GM23338 (cell line): Measurements from ENCODE around the gene TNRC18. TPM values are rescaled to one million over a fixed set of nuclear protein-coding genes. Genes with fewer than 3 reads are reported as not detected.

ENCODE experiments used
- ATAC-seq: fragments of 200-7000 bp; cut with Tn5 transposase; 3 replicates; pipeline ENCODE4 v1.9.1; 2020
- DNase-seq: peaks from one replicate; pipeline ENCODE4 v3.0.0-alpha.2; 2015; ENCODE audit warnings: low spot score
- H2AFZ ChIP-seq: fragments of 200-600 bp; sonication (generic); 2 replicates; pipeline ENCODE4 v1.8.0; 2016; ENCODE audit warnings: antibody characterized with exemption, mild to moderate bottlenecking, moderate library complexity
- H3F3A ChIP-seq: fragments of 200-600 bp; sonication (generic); replicated peaks from 2 replicates; pipeline ENCODE4 v1.8.0; 2017; ENCODE audit warnings: antibody characterized with exemption, mixed run types, low read depth
- H3K27ac ChIP-seq: fragments of 200-600 bp; sonication (generic); 2 replicates; pipeline ENCODE4 v1.6.1; 2016; ENCODE audit warnings: low read depth
- H3K27me3 ChIP-seq: fragments of 200-600 bp; sonication (generic); 2 replicates; pipeline ENCODE4 v1.8.0; 2016; ENCODE audit warnings: mild to moderate bottlenecking, mixed run types, moderate library complexity; ENCODE audit not compliant: insufficient read depth
- H3K36me3 ChIP-seq: fragments of 200-600 bp; sonication (generic); 2 replicates; pipeline ENCODE4 v1.8.0; 2016; ENCODE audit warnings: mild to moderate bottlenecking; ENCODE audit not compliant: insufficient read depth
- H3K4me1 ChIP-seq: fragments of 200-600 bp; sonication (generic); 2 replicates; pipeline ENCODE4 v1.8.0; 2016; ENCODE audit warnings: mild to moderate bottlenecking, moderate library complexity; ENCODE audit not compliant: insufficient read depth
- H3K4me2 ChIP-seq: fragments of 200-600 bp; sonication (generic); 2 replicates; pipeline ENCODE4 v1.7.1; 2017; ENCODE audit warnings: mixed run types
- H3K4me3 ChIP-seq: fragments of 200-600 bp; sonication (generic); 2 replicates; pipeline ENCODE4 v1.6.1; 2016; ENCODE audit warnings: mixed run types
- H3K79me2 ChIP-seq: fragments of 200-600 bp; sonication (generic); replicated peaks from 2 replicates; pipeline ENCODE4 v1.8.0; 2017; ENCODE audit warnings: mild to moderate bottlenecking; ENCODE audit not compliant: insufficient read depth
- H3K9me2 ChIP-seq: fragments of 200-600 bp; sonication (generic); 2 replicates; pipeline ENCODE4 v1.8.0; 2017; ENCODE audit not compliant: insufficient read depth
- H4K20me1 ChIP-seq: fragments of 200-600 bp; sonication (generic); replicated peaks from 2 replicates; pipeline ENCODE4 v1.8.0; 2017; ENCODE audit warnings: mild to moderate bottlenecking; ENCODE audit not compliant: insufficient read depth
- H3K27ac Mint-ChIP-seq: 2 replicates; pipeline ENCODE4 v1.8.0; 2020; ENCODE audit warnings: inconsistent platforms, mild to moderate bottlenecking, moderate library complexity, mixed read lengths
- H3K27me3 Mint-ChIP-seq: 3 replicates; pipeline ENCODE4 v1.8.0; 2022; ENCODE audit warnings: low read depth, mild to moderate bottlenecking, moderate library complexity, mixed read lengths, inconsistent platforms; ENCODE audit not compliant: insufficient read depth, poor library complexity
- H3K36me3 Mint-ChIP-seq: 3 replicates; pipeline ENCODE4 v1.8.0; 2021; ENCODE audit warnings: low read depth, mild to moderate bottlenecking, inconsistent platforms, moderate library complexity, mixed read lengths
- H3K4me1 Mint-ChIP-seq: 3 replicates; pipeline ENCODE4 v1.8.0; 2020; ENCODE audit warnings: mild to moderate bottlenecking, inconsistent platforms, mixed read lengths
- H3K4me3 Mint-ChIP-seq: 3 replicates; pipeline ENCODE4 v1.8.0; 2021; ENCODE audit warnings: moderate library complexity, mild to moderate bottlenecking, inconsistent platforms, mixed read lengths
- H3K9me3 Mint-ChIP-seq: 3 replicates; pipeline ENCODE4 v1.8.0; 2020; ENCODE audit warnings: moderate library complexity, mild to moderate bottlenecking, inconsistent platforms, mixed read lengths
- CREB1 ChIP-seq: fragments of 250-450 bp; sonication (Bioruptor Pico); IDR thresholded peaks from 2 replicates; pipeline ENCODE4 v1.5.0; 2020; ENCODE audit warnings: low read depth, mild to moderate bottlenecking, moderate library complexity
- CTCF ChIP-seq, 2 experiments: fragments of 200-600 bp in 1 of 2; sonication (generic) in 1 of 2; conservative IDR thresholded peaks; 2 replicates each; pipeline versions ENCODE4 v1.5.1 to v1.6.1; 2016 to 2017; ENCODE audit warnings: antibody characterized with exemption in 2 of 2, low read depth in 2 of 2, mild to moderate bottlenecking in 2 of 2, moderate library complexity in 1 of 2
- EZH2 ChIP-seq: fragments of 200-600 bp; sonication (generic); IDR thresholded peaks from one replicate; pipeline ENCODE4 v1.8.0; 2017; ENCODE audit warnings: antibody characterized with exemption, mild to moderate bottlenecking, low read depth; ENCODE audit not compliant: unreplicated experiment
- EZH2phosphoT487 ChIP-seq: fragments of 200-600 bp; sonication (generic); IDR thresholded peaks from one replicate; pipeline ENCODE4 v1.8.1; 2018; ENCODE audit warnings: antibody characterized with exemption; ENCODE audit not compliant: unreplicated experiment
- JUNB ChIP-seq: IDR thresholded peaks from one replicate; pipeline ENCODE4 v1.6.1; 2016; ENCODE audit warnings: antibody characterized with exemption; ENCODE audit not compliant: unreplicated experiment
- NANOG ChIP-seq: IDR thresholded peaks from 2 replicates; pipeline ENCODE4 v1.6.1; 2016; ENCODE audit warnings: antibody characterized with exemption, borderline replicate concordance
- POLR2AphosphoS5 ChIP-seq: IDR thresholded peaks from 2 replicates; pipeline ENCODE4 v1.6.1; 2016; ENCODE audit warnings: antibody characterized with exemption, low read depth
- STAT1 ChIP-seq: IDR thresholded peaks from one replicate; pipeline ENCODE4 v1.6.1; 2016; ENCODE audit warnings: antibody characterized with exemption; ENCODE audit not compliant: unreplicated experiment
- ZNF114 ChIP-seq: fragments of 250-450 bp; sonication (Bioruptor Pico); IDR thresholded peaks from 2 replicates; pipeline ENCODE4 v1.5.0; 2020; ENCODE audit warnings: mild to moderate bottlenecking, moderate library complexity
- ZNF331 ChIP-seq: fragments of 250-450 bp; sonication (Bioruptor Pico); IDR thresholded peaks from 2 replicates; pipeline ENCODE4 v1.5.0; 2020; ENCODE audit warnings: low read depth, mild to moderate bottlenecking, moderate library complexity
- polyA plus RNA-seq: library from polyadenylated mRNA; unstranded; fragments of >200 nt; fragmentation: Nextera tagmentation; extraction: Ambion mirVana; gene quantifications from 2 replicates; pipeline ENCODE4 v1.2.1, GENCODE V29; 2016
- total RNA-seq: library from RNA; depleted of rRNA; stranded (reverse); fragments of >200 nt; shearing (Covaris generic); gene quantifications from 2 replicates; pipeline ENCODE4 v1.2.3, GENCODE V29; 2014
- TF ChIP-seq, protein P1 (sequence below): fragments of 250-450 bp; sonication (Bioruptor Pico); IDR thresholded peaks from 2 replicates; pipeline ENCODE4 v1.5.0; 2020; ENCODE audit warnings: mild to moderate bottlenecking, moderate library complexity
- TF ChIP-seq, protein P2 (sequence below): IDR thresholded peaks from 2 replicates; pipeline ENCODE4 v1.6.1; 2016; ENCODE audit warnings: antibody characterized with exemption

Gene TNRC18
- total and polyA plus RNA-seq, 2 experiments from 2014 or later = 2.1 to 17.5 TPM

DNA sequence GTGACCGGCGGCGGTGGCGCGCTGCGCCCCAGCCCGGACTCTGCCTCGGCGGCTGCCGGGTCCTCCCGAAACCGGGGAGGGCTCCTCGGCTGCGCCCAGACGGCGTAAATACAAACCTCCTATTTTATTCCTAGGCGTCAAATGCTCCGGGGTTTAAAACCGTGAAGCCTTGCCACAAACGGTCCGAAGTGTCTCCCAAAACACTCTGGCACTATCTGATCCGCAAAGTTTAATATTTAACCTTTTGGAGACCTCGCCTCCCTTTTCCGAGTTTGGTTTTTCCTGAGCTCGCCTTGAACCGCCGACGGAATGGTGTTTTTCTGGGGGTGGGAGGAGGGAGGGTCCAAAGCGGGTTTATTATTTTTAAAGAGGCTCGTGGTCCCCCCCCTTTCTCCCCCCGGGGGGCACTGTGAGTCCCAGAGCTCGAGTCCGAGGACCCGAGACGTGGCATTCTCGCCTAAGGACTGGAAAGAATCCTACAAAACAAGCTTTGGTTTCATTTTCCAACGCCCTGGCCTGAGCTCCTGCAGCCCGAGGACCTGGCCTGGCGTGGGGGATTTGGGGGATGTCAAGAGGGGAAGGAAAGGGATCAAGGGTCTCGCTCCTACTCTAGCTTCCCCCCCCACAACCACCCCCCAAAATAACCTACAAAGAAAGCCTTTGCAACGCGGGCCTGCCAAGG is 1.8 kb downstream of the TNRC18 start:
- peaks cover 4% of the 10 kb centered on the region; the same call in 2 of the 3 replicates for H3K9me3 Mint-ChIP-seq
- H2AFZ ChIP-seq = no peak overlapping the region
- no peak for ATAC-seq

More for the DNA sequence above, 1.8 kb downstream of the TNRC18 start:
- Mint-ChIP-seq H3K27me3 (peaks cover 85% of the 10 kb centered on the region), H3K27ac (no peak overlapping the region), H3K36me3 (no peaks in the 10 kb centered on the region), H3K4me3 (peak overlapping the region; percentile 72), H3K4me1 (peaks cover 26% of the 10 kb centered on the region)
- Histone ChIP-seq H3K79me2 (no peaks in the 10 kb centered on the region; the same call in 1 of the 2 replicates), H3F3A (peaks cover 32% of the 10 kb centered on the region), H3K4me2 (peak overlapping the region; percentile 87), H3K27me3 (peaks cover 89% of the 10 kb centered on the region), H3K9me2 (no peaks in the 10 kb centered on the region), H3K27ac (no peak overlapping the region), H3K36me3 (no peaks in the 10 kb centered on the region), H4K20me1 (0 out of 2 replicates have a peak, but pooled peaks cover 5% of the 10 kb centered on the region), H3K4me3 (peak overlapping the region; percentile 63), H3K4me1 (peaks cover 46% of the 10 kb centered on the region)
- TF ChIP-seq CTCF (conservative IDR thresholded peaks at IDR 0.05; ENCODE audit: low read depth in 2 of 2) (no peak), POLR2AphosphoS5 (no peak), CREB1 (CRISPR knock-in tag) (no peak), EZH2 (peak; percentile 99), JUNB (no peak), NANOG (no peak), ZNF331 (CRISPR knock-in tag) (no peak), STAT1 (no peak), ZNF114 (CRISPR knock-in tag) (no peak), EZH2phosphoT487 (peak; percentile 99)
- TF ChIP-seq, protein P1, sequence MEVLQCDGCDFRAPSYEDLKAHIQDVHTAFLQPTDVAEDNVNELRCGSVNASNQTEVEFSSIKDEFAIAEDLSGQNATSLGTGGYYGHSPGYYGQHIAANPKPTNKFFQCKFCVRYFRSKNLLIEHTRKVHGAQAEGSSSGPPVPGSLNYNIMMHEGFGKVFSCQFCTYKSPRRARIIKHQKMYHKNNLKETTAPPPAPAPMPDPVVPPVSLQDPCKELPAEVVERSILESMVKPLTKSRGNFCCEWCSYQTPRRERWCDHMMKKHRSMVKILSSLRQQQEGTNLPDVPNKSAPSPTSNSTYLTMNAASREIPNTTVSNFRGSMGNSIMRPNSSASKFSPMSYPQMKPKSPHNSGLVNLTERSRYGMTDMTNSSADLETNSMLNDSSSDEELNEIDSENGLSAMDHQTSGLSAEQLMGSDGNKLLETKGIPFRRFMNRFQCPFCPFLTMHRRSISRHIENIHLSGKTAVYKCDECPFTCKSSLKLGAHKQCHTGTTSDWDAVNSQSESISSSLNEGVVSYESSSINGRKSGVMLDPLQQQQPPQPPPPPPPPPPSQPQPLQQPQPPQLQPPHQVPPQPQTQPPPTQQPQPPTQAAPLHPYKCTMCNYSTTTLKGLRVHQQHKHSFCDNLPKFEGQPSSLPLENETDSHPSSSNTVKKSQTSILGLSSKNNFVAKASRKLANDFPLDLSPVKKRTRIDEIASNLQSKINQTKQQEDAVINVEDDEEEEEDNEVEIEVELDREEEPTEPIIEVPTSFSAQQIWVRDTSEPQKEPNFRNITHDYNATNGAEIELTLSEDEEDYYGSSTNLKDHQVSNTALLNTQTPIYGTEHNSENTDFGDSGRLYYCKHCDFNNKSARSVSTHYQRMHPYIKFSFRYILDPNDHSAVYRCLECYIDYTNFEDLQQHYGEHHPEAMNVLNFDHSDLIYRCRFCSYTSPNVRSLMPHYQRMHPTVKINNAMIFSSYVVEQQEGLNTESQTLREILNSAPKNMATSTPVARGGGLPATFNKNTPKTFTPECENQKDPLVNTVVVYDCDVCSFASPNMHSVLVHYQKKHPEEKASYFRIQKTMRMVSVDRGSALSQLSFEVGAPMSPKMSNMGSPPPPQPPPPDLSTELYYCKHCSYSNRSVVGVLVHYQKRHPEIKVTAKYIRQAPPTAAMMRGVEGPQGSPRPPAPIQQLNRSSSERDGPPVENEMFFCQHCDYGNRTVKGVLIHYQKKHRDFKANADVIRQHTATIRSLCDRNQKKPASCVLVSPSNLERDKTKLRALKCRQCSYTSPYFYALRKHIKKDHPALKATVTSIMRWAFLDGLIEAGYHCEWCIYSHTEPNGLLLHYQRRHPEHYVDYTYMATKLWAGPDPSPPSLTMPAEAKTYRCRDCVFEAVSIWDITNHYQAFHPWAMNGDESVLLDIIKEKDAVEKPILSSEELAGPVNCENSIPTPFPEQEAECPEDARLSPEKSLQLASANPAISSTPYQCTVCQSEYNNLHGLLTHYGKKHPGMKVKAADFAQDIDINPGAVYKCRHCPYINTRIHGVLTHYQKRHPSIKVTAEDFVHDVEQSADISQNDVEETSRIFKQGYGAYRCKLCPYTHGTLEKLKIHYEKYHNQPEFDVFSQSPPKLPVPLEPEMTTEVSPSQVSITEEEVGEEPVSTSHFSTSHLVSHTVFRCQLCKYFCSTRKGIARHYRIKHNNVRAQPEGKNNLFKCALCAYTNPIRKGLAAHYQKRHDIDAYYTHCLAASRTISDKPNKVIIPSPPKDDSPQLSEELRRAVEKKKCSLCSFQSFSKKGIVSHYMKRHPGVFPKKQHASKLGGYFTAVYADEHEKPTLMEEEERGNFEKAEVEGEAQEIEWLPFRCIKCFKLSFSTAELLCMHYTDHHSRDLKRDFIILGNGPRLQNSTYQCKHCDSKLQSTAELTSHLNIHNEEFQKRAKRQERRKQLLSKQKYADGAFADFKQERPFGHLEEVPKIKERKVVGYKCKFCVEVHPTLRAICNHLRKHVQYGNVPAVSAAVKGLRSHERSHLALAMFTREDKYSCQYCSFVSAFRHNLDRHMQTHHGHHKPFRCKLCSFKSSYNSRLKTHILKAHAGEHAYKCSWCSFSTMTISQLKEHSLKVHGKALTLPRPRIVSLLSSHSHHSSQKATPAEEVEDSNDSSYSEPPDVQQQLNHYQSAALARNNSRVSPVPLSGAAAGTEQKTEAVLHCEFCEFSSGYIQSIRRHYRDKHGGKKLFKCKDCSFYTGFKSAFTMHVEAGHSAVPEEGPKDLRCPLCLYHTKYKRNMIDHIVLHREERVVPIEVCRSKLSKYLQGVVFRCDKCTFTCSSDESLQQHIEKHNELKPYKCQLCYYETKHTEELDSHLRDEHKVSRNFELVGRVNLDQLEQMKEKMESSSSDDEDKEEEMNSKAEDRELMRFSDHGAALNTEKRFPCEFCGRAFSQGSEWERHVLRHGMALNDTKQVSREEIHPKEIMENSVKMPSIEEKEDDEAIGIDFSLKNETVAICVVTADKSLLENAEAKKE (CRISPR knock-in tag) = no peak
- TF ChIP-seq, protein P2, sequence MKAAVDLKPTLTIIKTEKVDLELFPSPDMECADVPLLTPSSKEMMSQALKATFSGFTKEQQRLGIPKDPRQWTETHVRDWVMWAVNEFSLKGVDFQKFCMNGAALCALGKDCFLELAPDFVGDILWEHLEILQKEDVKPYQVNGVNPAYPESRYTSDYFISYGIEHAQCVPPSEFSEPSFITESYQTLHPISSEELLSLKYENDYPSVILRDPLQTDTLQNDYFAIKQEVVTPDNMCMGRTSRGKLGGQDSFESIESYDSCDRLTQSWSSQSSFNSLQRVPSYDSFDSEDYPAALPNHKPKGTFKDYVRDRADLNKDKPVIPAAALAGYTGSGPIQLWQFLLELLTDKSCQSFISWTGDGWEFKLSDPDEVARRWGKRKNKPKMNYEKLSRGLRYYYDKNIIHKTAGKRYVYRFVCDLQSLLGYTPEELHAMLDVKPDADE = no peak
- DNase-seq = peak; percentile 60
